IPS-NIHi7 (cell line): Measurements from ENCODE around the gene VPS51.

ENCODE experiments used
- DNase-seq: peaks from one replicate; pipeline ENCODE4 v3.0.0; 2012; ENCODE audit warnings: mixed read lengths; ENCODE audit errors: extremely low spot score

The VPS51 gene

DNA sequence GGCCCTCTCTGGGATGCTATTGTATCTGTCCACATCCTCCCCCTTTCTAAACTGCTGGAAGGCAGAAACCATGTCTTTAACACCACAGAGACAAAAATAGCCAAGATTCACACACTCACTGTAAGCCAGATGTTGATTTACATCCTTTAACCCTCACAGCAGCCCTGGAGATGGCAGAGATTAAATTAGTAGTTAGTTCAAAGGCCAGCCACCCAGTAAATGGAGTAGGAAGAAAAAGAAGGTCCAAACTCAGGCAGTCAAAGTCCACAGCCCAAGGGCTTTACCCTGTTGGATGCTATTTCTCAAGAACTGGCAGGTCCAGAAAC, 23.6 kb downstream of the VPS51 start:
- no peak for DNase-seq

DNA sequence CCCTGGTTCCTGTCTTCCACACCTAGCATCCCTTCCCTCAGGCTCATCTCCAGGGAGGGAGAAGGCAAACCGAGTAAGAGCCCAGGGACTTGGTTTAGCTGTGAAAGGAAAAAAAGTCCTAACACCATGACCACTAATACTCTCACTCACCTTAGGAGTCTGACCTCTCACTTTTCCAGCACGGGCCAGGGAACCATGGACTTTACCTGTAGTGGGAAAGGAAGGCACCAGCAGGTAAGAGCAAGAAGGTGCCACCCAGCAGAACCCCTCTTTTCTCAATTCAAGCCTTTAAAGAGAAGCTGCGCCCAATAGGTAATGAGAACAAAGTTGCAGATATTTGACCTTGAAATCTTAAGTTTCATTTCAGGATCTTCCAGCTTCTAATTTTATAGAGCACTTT, 24.8 kb downstream of the VPS51 start:
- no peak for DNase-seq

DNA sequence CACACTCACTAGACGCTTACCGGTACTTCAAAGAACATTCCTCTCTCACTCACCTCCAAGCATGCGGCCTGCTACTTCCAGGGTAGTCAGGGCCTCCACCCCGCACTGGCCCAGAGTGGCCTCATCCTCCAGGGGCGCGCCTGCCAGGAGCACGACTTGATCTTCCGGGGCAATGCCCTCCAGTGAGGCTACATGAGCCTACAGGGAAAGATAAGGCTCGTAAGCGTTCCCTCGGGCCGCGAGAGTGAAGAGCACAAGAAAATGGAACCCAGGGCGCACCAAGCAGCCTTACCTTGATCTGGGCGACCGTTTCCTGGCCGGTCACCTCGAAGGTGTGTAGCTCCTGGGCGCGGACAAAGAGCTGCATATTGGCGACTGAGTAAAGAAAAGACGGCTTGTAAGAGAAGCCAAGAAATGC, 25.4 kb downstream of the VPS51 start:
- DNase-seq = no peak

GRCh38 chr11:65121865-65122696, 26.1 kb downstream of the VPS51 start, which contains the start of the genes FAU and MRPL49:
TSS of gene FAU (minus strand) at chr11:65122134. CDS start at chr11:65121813, 321 bp downstream.
TSS of gene MRPL49 (plus strand) at chr11:65122321. CDS start at chr11:65122347, 26 bp downstream.
- DNase-seq = peak; percentile 97

- DNase-seq = no peak
These were observed 28.6 kb downstream of the VPS51 start for GRCh38 chr11:65124480-65125196.

GRCh38 chr11:65125197-65126056, 29.4 kb downstream of the VPS51 start:
- DNase-seq = no peak

DNA sequence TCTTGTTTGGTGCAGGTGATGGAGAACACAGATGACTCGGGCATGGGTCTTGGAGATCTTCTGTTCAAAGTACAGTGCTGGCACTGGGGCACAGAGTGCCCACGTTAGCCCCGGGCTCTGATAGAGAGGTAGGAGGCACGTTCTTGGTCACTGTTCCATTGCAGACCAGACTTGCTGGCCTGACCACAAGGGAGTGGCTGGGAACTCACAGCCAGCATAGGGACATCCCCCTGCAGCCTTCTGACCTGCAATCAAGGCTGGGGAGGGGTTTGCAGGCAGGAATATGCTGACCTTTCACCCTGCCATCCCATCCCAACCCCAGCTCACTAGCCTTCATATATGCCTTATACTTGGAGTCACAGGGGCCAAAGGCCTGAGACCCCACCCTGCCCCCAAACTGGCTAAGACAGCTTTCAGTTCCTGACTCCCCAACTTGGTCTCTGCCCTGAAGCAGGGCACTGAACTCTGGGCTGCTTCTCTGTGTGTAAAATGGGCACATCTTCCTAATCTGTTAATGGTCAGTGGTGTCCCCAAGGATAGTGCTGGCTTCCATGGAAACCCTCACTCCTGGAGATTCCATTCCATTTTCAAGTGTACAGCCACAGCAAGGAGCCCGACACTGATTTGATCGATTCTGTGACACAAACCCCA, 30.7 kb downstream of the VPS51 start:
- no peak for DNase-seq

GRCh38 chr11:65127473-65128181, 31.6 kb downstream of the VPS51 start:
- no peak for DNase-seq

- DNase-seq = no peak
These were observed 32.5 kb downstream of the VPS51 start for GRCh38 chr11:65128182-65129145.

DNA sequence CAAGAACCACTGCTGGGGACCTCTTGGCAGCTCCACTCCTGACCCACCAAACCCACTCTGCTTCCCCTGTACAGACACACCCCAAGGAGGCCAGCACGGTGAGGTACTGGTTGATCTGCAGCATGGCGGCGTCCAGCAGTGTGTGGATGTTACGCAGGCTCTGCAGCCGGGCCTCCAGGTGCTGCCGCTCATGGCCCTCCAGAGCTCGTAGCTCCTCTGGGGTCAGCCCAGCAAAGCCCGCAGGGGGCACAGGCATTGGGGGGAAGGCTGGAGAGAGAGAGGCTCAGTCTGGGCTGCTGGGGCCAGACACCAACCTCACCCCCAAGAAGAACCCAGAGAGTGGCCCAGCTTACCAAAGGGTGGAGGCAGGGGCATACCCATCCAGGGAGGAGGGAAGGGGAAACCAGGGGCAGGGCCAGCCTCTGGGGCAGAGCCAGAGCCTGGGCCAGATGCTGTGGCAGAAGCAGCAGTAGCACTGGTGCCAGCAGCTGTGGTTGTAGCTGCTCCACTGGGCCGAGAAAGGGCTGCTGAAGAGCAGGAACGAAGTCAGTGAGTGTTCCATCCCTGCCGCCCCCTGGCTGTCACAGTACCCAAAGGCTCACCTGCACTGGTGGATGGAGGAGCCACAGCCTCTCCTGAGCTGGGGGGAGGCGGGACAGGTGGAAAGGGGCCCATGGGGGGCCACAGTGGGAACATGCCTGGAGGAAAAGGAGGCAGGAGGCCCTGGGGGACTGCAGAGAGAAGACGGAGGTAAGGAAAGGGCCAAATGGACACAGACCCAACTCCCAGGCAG, 33.8 kb downstream of the VPS51 start:
- DNase-seq = no peak

- DNase-seq = no peak
These were observed 34.8 kb downstream of the VPS51 start for GRCh38 chr11:65130631-65131416.

DNA sequence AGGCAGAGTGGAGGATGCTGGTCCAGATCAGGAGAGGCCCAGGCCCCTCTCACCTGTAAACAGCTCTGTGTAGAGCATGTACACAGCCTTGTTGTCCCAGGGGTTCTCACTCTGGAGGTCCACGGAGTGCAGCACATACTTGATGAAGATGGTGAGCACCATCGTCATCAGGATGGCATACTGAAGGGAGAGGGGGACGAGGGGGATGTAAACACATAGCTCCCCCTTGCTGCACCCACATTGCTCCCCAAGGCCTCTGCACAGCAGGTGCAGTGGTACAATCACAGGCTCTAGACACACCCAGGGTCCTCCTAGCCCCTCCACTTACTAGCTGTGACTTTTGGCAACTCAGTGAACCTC, 35.4 kb downstream of the VPS51 start:
- DNase-seq = no peak

DNA sequence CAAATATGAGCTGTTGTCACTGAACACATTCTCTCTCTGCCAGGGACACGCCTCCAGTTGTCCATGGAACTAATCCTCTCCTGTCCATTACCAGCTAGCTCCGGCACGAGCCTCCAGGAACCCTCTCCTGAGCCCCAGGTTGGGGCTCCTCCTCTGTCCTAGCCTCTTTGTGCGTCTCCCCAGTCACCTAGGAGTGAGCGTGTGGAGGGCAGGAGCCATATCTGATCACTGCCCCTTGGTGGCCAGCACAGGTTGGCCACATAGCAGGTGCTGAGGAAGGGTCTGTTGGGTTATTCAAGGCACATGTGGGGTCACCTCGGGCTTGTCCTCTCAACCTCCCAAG, 35.9 kb downstream of the VPS51 start:
- DNase-seq = no peak

GRCh38 chr11:65132238-65132987, 36.4 kb downstream of the VPS51 start:
- no peak for DNase-seq

GRCh38 chr11:65132988-65133700, 37.1 kb downstream of the VPS51 start:
- DNase-seq = peak; percentile 70

- no peak for DNase-seq
These were observed 37.7 kb downstream of the VPS51 start for GRCh38 chr11:65133724-65134123.
